ENCODE results near the gene ZYG11B. TPM values are rescaled to one million over a fixed set of nuclear protein-coding genes. Genes with fewer than 3 reads are reported as not detected.
A peak's percentile ranks its signal among the peaks of the same experiment; 100 is the strongest.
"Not testable (repeated sequence)": the region's sequence is repeated elsewhere in the genome, so short reads cannot be mapped to it uniquely, and the experiment has no call there.

ZYG11B gene
- total and polyA plus RNA-seq, 7 experiments from 2014 or later = 14.2 to 26.8 (median 17.9) TPM

GRCh38 chr1:52814465-52814864, 88.2 kb downstream of the ZYG11B start:
- H3K36me3 ChIP-seq (ENCODE audit: control insufficient read depth in 2 of 3, insufficient read depth in 3 of 3, low read length in 3 of 3) = peaks cover 0 to 48% (median 7%) of the 10 kb centered on the region in 3 experiments
- Mint-ChIP-seq H3K4me1 (no peaks in the 10 kb centered on the region), H3K9me3 (no peaks in the 10 kb centered on the region), H3K27me3 (no peaks in the 10 kb centered on the region), H3K27ac (peak overlapping the region in 1 of 9 donors; percentile 43), H3K4me3 (no peak overlapping the region), H3K36me3 (peaks cover 6 to 53% (median 10%) of the 10 kb centered on the region in 5 donors)
- H3K9me3 ChIP-seq (ENCODE audit: control insufficient read depth in 2 of 3, low read length in 3 of 3) = no peaks in the 10 kb centered on the region
- ChIA-PET CTCF (no interaction called here), POLR2A (no interaction called here)
- no peaks in the 10 kb centered on the region for H3K4me1 ChIP-seq (ENCODE audit: control insufficient read depth in 2 of 2, insufficient read depth in 2 of 2, low read length in 2 of 2)
- no peak for ATAC-seq
- H3K4me3 ChIP-seq (ENCODE audit: low read length) = no peak overlapping the region
- H3K27ac ChIP-seq (ENCODE audit: low read depth, low read length) = no peak overlapping the region
- no peak for DNase-seq
- intact Hi-C loops (cut with micrococcal nuclease) = no loop called here
- no peaks in the 10 kb centered on the region for H3K27me3 ChIP-seq (ENCODE audit: control insufficient read depth in 2 of 2, insufficient read depth in 2 of 2, low read length in 2 of 2)

GRCh38 chr1:52820830-52821229, 94.6 kb downstream of the ZYG11B start:
- H3K9me3 Mint-ChIP-seq; H3K4me3 Mint-ChIP-seq; DNase-seq; CTCF ChIA-PET; H3K4me1 ChIP-seq (ENCODE audit: control insufficient read depth in 2 of 2, insufficient read depth in 2 of 2, low read length in 2 of 2); H3K27me3 ChIP-seq (ENCODE audit: control insufficient read depth in 2 of 2, insufficient read depth in 2 of 2, low read length in 2 of 2); intact Hi-C loops (cut with micrococcal nuclease); H3K4me1 Mint-ChIP-seq; H3K27me3 Mint-ChIP-seq; ATAC-seq; H3K27ac Mint-ChIP-seq; POLR2A ChIA-PET; H3K9me3 ChIP-seq (ENCODE audit: control insufficient read depth in 2 of 3, low read length in 3 of 3); H3K27ac ChIP-seq (ENCODE audit: low read depth, low read length); H3K4me3 ChIP-seq (ENCODE audit: low read length): not testable (repeated sequence)
- H3K36me3 Mint-ChIP-seq = peaks cover 0 to 23% (median 13%) of the 10 kb centered on the region in 5 donors
- peaks cover 0 to 30% (median 7%) of the 10 kb centered on the region in 3 experiments for H3K36me3 ChIP-seq (ENCODE audit: control insufficient read depth in 2 of 3, insufficient read depth in 3 of 3, low read length in 3 of 3)

- Mint-ChIP-seq H3K27ac (peak overlapping the region in 5 of 9 donors; percentile 12 to 59 (median 32)), H3K27me3 (no peaks in the 10 kb centered on the region), H3K36me3 (peaks cover 0 to 13% (median 9%) of the 10 kb centered on the region in 5 donors), H3K4me1 (no peaks in the 10 kb centered on the region), H3K4me3 (no peak overlapping the region), H3K9me3 (no peaks in the 10 kb centered on the region)
- H3K27me3 ChIP-seq (ENCODE audit: control insufficient read depth in 2 of 2, insufficient read depth in 2 of 2, low read length in 2 of 2) = no peaks in the 10 kb centered on the region
- ATAC-seq (peak; percentile 42), DNase-seq (peak in 1 of 9 donors; percentile 13)
- no peaks in the 10 kb centered on the region for H3K4me1 ChIP-seq (ENCODE audit: control insufficient read depth in 2 of 2, insufficient read depth in 2 of 2, low read length in 2 of 2)
- H3K27ac ChIP-seq (ENCODE audit: low read depth, low read length) = no peak overlapping the region
- intact Hi-C loops (cut with micrococcal nuclease) = loop anchor here (1.0 to 5.0 kb wide), 2 partner anchors 124 to 125 kb away; no protein-coding TSS in a partner anchor
- H3K36me3 ChIP-seq (ENCODE audit: control insufficient read depth in 2 of 3, insufficient read depth in 3 of 3, low read length in 3 of 3) = peaks cover 0 to 8% (median 0%) of the 10 kb centered on the region in 3 experiments
- H3K4me3 ChIP-seq (ENCODE audit: low read length) = no peak overlapping the region
- POLR2A ChIA-PET = no interaction called here
- CTCF ChIA-PET = interaction anchor here (0.8 to 0.9 kb wide), 2 partner anchors 123 kb away, joined by 3 to 5 read pairs; no protein-coding TSS in a partner anchor
- H3K9me3 ChIP-seq (ENCODE audit: control insufficient read depth in 2 of 3, low read length in 3 of 3) = no peaks in the 10 kb centered on the region
Measured at GRCh38 chr1:52825868-52826267, 99.6 kb downstream of the ZYG11B start.

GRCh38 chr1:52834798-52835197, 108.5 kb downstream of the ZYG11B start:
- ATAC-seq = no peak
- intact Hi-C loops (cut with micrococcal nuclease) = no loop called here
- POLR2A ChIA-PET = no interaction called here

GRCh38 chr1:52836035-52836434, 109.8 kb downstream of the ZYG11B start:
- Histone ChIP-seq H3K27me3 (ENCODE audit: control insufficient read depth in 2 of 2, insufficient read depth in 2 of 2, low read length in 2 of 2) (peaks cover 0 to 3% of the 10 kb centered on the region in 2 donors), H3K4me1 (ENCODE audit: control insufficient read depth in 2 of 2, insufficient read depth in 2 of 2, low read length in 2 of 2) (no peaks in the 10 kb centered on the region), H3K4me3 (ENCODE audit: low read length) (no peak overlapping the region), H3K27ac (ENCODE audit: low read depth, low read length) (no peak overlapping the region), H3K9me3 (ENCODE audit: control insufficient read depth in 2 of 3, low read length in 3 of 3) (no peaks in the 10 kb centered on the region), H3K36me3 (ENCODE audit: control insufficient read depth in 2 of 3, insufficient read depth in 3 of 3, low read length in 3 of 3) (no peaks in the 10 kb centered on the region)
- Mint-ChIP-seq H3K36me3 (no peaks in the 10 kb centered on the region), H3K4me3 (no peak overlapping the region), H3K27me3 (peaks cover 6 to 16% (median 9%) of the 10 kb centered on the region in 5 donors), H3K4me1 (no peaks in the 10 kb centered on the region), H3K27ac (no peak overlapping the region), H3K9me3 (no peaks in the 10 kb centered on the region)
- DNase-seq = no peak
- intact Hi-C loops (cut with micrococcal nuclease) = no loop called here
- ATAC-seq = no peak
- CTCF ChIA-PET = no interaction called here
- POLR2A ChIA-PET = no interaction called here

More at GRCh38 chr1:52834798-52835197, 108.5 kb downstream of the ZYG11B start:
- CTCF ChIA-PET = no interaction called here
- Histone ChIP-seq H3K27ac (ENCODE audit: low read depth, low read length) (no peak overlapping the region), H3K9me3 (ENCODE audit: control insufficient read depth in 2 of 3, low read length in 3 of 3) (no peaks in the 10 kb centered on the region), H3K4me1 (ENCODE audit: control insufficient read depth in 2 of 2, insufficient read depth in 2 of 2, low read length in 2 of 2) (no peaks in the 10 kb centered on the region), H3K27me3 (ENCODE audit: control insufficient read depth in 2 of 2, insufficient read depth in 2 of 2, low read length in 2 of 2) (no peaks in the 10 kb centered on the region), H3K36me3 (ENCODE audit: control insufficient read depth in 2 of 3, insufficient read depth in 3 of 3, low read length in 3 of 3) (no peaks in the 10 kb centered on the region), H3K4me3 (ENCODE audit: low read length) (no peak overlapping the region)
- no peak overlapping the region for H3K4me3 Mint-ChIP-seq
- no peaks in the 10 kb centered on the region for H3K4me1 Mint-ChIP-seq
- peaks cover 0 to 4% (median 0%) of the 10 kb centered on the region in 5 donors for H3K36me3 Mint-ChIP-seq
- DNase-seq = no peak
- no peaks in the 10 kb centered on the region for H3K9me3 Mint-ChIP-seq
- no peak overlapping the region for H3K27ac Mint-ChIP-seq
- peaks cover 4 to 14% (median 7%) of the 10 kb centered on the region in 5 donors for H3K27me3 Mint-ChIP-seq

GRCh38 chr1:52839175-52839574, 112.9 kb downstream of the ZYG11B start:
- H3K4me1 ChIP-seq (ENCODE audit: control insufficient read depth in 2 of 2, insufficient read depth in 2 of 2, low read length in 2 of 2); H3K27me3 ChIP-seq (ENCODE audit: control insufficient read depth in 2 of 2, insufficient read depth in 2 of 2, low read length in 2 of 2); ATAC-seq; H3K9me3 Mint-ChIP-seq; H3K36me3 ChIP-seq (ENCODE audit: control insufficient read depth in 2 of 3, insufficient read depth in 3 of 3, low read length in 3 of 3); H3K27ac ChIP-seq (ENCODE audit: low read depth, low read length); H3K9me3 ChIP-seq (ENCODE audit: control insufficient read depth in 2 of 3, low read length in 3 of 3); H3K4me3 ChIP-seq (ENCODE audit: low read length); H3K36me3 Mint-ChIP-seq; H3K4me1 Mint-ChIP-seq; H3K4me3 Mint-ChIP-seq; H3K27ac Mint-ChIP-seq; intact Hi-C loops (cut with micrococcal nuclease); DNase-seq; POLR2A ChIA-PET; CTCF ChIA-PET: not testable (repeated sequence)
- peaks cover 20 to 36% (median 31%) of the 10 kb centered on the region in 5 donors for H3K27me3 Mint-ChIP-seq

GRCh38 chr1:52842643-52843310, 116.5 kb downstream of the ZYG11B start, which contains the start of gene ZYG11A:
Gene ZYG11A, plus strand, starts transcription at chr1:52842760. Its CDS starts 124 bp downstream, at chr1:52842884.
- Mint-ChIP-seq H3K27ac (peak within 1 kb of the TSS in 1 of 9 donors; percentile 46), H3K36me3 (no peaks in the 10 kb centered on the region), H3K4me3 (peak within 1 kb of the TSS; percentile 60 to 78 (median 74)), H3K4me1 (peaks cover 0 to 9% (median 6%) of the 10 kb centered on the region in 7 donors), H3K9me3 (peaks cover 0 to 2% (median 0%) of the 10 kb centered on the region in 11 donors), H3K27me3 (peaks cover 33 to 38% (median 35%) of the 10 kb centered on the region in 5 donors)
- DNase-seq = peak; percentile 50 to 78 (median 72)
- Histone ChIP-seq H3K9me3 (ENCODE audit: control insufficient read depth in 2 of 3, low read length in 3 of 3) (no peaks in the 10 kb centered on the region), H3K27ac (ENCODE audit: low read depth, low read length) (no peak within 1 kb of the TSS), H3K4me3 (ENCODE audit: low read length) (peak within 1 kb of the TSS; percentile 23), H3K4me1 (ENCODE audit: control insufficient read depth in 2 of 2, insufficient read depth in 2 of 2, low read length in 2 of 2) (peaks cover 0 to 6% of the 10 kb centered on the region in 2 donors), H3K36me3 (ENCODE audit: control insufficient read depth in 2 of 3, insufficient read depth in 3 of 3, low read length in 3 of 3) (no peaks in the 10 kb centered on the region), H3K27me3 (ENCODE audit: control insufficient read depth in 2 of 2, insufficient read depth in 2 of 2, low read length in 2 of 2) (peaks cover 3 to 7% of the 10 kb centered on the region in 2 donors)
- POLR2A ChIA-PET = no interaction called here
- intact Hi-C loops (cut with micrococcal nuclease) = loop anchor here (1.0 to 5.0 kb wide), 4 partner anchors 78 to 476 kb away; partner anchors contain the start of genes ECHDC2 (in 2 of the 2) and CC2D1B (in 1 of the 2)
- CTCF ChIA-PET = no interaction called here
- ATAC-seq = peak; percentile 97

Measured in naive thymus-derived CD4-positive, alpha-beta T cell (primary cell).